T-helper 1 cell treated with Interleukin-12 subunit alpha and Interleukin-12 subunit beta and Interleukin-4 antibody, amounts not matched to agents 30 μg/mL and 1 μg/mL, for 36 hours (primary cell): ENCODE data around the gene PIK3AP1.
"Not testable (repeated sequence)": the region's sequence is repeated elsewhere in the genome, so short reads cannot be mapped to it uniquely, and the experiment has no call there.

Experiments
- H3K27ac Mint-ChIP-seq: one replicate; pipeline ENCODE4 v1.8.0; 2021; ENCODE audit warnings: mild to moderate bottlenecking, mixed read lengths
- H3K27me3 Mint-ChIP-seq: one replicate; pipeline ENCODE4 v1.8.0; 2021; ENCODE audit warnings: low read depth, mixed read lengths
- H3K36me3 Mint-ChIP-seq: one replicate; pipeline ENCODE4 v1.8.0; 2021; ENCODE audit warnings: low read depth, mixed read lengths
- H3K4me1 Mint-ChIP-seq: one replicate; pipeline ENCODE4 v1.8.0; 2021; ENCODE audit warnings: low read depth, mixed read lengths
- H3K4me3 Mint-ChIP-seq: one replicate; pipeline ENCODE4 v1.8.0; 2021; ENCODE audit warnings: mild to moderate bottlenecking, moderate library complexity, mixed read lengths
- H3K9me3 Mint-ChIP-seq: one replicate; pipeline ENCODE4 v1.8.0; 2021; ENCODE audit warnings: mixed read lengths

PIK3AP1 gene

DNA sequence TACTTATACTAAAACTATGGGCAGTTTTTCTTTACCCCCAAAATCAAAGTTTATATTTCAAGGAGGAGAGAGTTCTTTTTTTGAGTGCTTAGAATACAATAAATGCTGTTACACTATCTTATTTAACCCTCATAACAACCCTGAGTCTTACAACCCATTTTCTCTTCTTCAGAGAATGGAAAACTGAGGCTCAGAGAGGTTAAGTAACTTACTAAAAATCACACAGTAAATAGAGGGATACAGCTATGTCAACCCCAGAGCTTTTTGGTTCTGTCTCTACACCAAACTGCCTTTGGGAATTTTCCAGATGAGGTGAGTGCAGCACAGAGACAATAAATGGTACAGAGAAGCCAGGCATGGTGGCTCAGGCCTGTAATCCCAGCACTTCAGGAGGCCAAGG, 25.6 kb upstream of the PIK3AP1 start:
- H3K4me3 Mint-ChIP-seq = no peak overlapping the region
- no peaks in the 10 kb centered on the region for H3K9me3 Mint-ChIP-seq
- no peaks in the 10 kb centered on the region for H3K36me3 Mint-ChIP-seq

GRCh38 chr10:96743988-96744585, 23.8 kb upstream of the PIK3AP1 start:
- H3K36me3 Mint-ChIP-seq = no peaks in the 10 kb centered on the region
- no peak overlapping the region for H3K27ac Mint-ChIP-seq
- peaks cover 9% of the 10 kb centered on the region for H3K4me1 Mint-ChIP-seq
- no peak overlapping the region for H3K4me3 Mint-ChIP-seq
- no peaks in the 10 kb centered on the region for H3K9me3 Mint-ChIP-seq
- H3K27me3 Mint-ChIP-seq = peaks cover 4% of the 10 kb centered on the region

More for the DNA sequence above, 25.6 kb upstream of the PIK3AP1 start:
- Mint-ChIP-seq H3K27me3 (peaks cover 4% of the 10 kb centered on the region), H3K27ac (no peak overlapping the region), H3K4me1 (peaks cover 9% of the 10 kb centered on the region)

DNA sequence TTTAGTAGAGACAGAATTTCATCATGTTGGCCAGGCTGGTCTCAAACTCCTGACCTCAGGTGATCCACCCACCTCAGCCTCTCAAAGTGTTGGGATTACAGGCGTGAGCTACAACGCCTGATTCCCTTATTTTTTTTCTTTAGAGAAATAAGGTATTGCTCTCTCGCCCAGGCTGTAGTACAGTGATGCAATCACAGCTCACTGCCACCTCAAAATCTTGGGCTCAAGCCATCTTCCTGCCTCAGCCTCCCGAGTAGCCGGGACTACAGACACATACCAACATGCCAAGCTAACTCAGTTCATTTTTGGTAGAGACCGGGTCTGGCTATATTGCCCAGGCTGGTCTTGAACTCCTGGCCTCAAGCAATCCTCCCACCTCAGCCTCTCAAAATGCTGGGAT, 21.2 kb upstream of the PIK3AP1 start:
- not testable (repeated sequence) for H3K27me3 Mint-ChIP-seq, H3K27ac Mint-ChIP-seq, H3K4me3 Mint-ChIP-seq, H3K9me3 Mint-ChIP-seq, H3K36me3 Mint-ChIP-seq, H3K4me1 Mint-ChIP-seq

DNA sequence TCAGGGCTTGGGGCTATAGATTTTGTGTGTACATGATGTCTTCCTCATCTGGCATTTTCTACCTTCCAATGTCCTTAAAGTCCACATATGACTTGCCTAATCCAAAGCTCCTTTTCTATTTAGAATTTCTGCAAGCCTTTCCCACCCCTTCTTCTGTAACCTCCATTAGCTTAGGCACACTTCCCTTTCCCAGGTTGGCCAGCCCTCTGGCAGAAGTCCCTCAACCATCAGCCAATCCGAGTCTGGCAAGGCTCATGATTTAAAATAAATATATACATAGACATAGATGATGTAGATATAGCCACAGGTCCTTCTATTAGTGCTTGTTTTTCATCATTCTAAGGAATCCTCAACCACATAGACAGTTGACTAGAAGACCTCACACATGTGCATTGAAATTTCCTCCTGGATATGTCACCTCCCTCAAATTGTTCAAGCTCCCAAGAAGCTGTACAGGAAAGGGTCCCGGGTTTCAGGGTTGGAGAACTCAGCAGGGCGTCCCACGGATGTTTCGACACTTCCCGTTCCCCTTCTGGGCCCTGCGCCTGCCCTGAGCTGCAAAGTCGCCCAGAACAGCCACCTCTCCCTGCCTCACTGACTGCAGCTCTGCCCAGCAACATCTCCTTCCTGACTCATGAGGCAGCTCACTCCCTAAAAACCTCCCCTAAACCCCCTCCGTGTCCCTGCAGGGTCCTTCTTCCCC, 20.4 kb upstream of the PIK3AP1 start:
- Mint-ChIP-seq H3K4me1 (no peaks in the 10 kb centered on the region), H3K9me3 (no peaks in the 10 kb centered on the region), H3K36me3 (no peaks in the 10 kb centered on the region), H3K27me3 (peaks cover 7% of the 10 kb centered on the region), H3K4me3 (no peak overlapping the region), H3K27ac (no peak overlapping the region)

DNA sequence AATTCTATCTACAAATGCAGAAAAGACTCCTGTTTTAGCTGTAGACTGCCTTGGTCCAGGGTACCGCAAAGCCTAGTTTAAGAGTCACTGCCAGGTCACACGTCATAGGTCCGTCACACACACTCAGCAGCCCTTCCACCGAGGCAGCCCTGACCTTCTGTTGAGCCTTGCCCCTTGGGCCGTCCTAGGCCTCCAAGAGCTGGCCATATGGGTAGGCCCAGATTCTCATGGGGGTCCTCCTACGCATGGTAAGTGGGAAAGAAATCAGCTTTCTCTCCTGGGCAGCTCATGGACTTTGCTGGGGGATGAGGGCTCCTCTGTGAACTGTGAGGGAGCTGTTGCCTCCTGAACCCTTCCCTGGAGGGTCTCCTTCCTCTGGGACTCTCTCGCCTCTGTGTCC, 19.8 kb upstream of the PIK3AP1 start:
- Mint-ChIP-seq H3K9me3 (no peaks in the 10 kb centered on the region), H3K4me1 (no peaks in the 10 kb centered on the region), H3K4me3 (no peak overlapping the region), H3K27ac (no peak overlapping the region), H3K27me3 (peaks cover 4% of the 10 kb centered on the region), H3K36me3 (no peaks in the 10 kb centered on the region)

DNA sequence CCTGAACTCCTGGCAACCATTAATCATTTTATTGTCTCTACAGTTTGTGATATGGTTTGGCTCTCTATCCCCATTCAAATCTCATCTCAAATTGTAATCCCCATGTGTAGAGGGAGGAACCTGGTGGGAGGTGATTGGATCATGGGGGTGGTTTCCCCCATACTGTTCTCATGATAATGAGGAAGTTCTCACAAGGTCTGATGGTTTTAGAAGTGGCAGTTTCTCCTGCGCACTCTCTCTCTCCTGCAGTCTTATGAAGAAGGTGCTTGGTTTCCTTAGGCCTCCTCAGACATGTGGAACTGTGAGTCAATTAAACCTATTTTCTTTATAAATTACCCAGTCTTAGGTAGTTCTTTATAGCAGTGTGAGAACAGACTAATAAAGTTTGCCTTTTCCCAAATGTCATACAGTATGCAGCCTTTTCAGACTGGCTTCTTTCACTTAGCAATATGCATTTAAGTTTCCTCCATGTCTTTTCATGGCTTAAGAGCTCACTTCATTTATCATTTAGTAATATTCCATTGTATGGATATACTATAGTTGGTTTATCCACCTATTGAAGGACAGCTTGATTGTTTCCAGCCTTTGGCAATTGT, 17.1 kb upstream of the PIK3AP1 start:
- H3K27me3 Mint-ChIP-seq, H3K9me3 Mint-ChIP-seq, H3K4me1 Mint-ChIP-seq, H3K27ac Mint-ChIP-seq, H3K36me3 Mint-ChIP-seq, H3K4me3 Mint-ChIP-seq: not testable (repeated sequence)

GRCh38 chr10:96724621-96725020, 4.3 kb upstream of the PIK3AP1 start:
- peaks cover 19% of the 10 kb centered on the region for H3K27me3 Mint-ChIP-seq
- no peak overlapping the region for H3K27ac Mint-ChIP-seq
- H3K36me3 Mint-ChIP-seq = no peaks in the 10 kb centered on the region
- no peak overlapping the region for H3K4me3 Mint-ChIP-seq
- no peaks in the 10 kb centered on the region for H3K9me3 Mint-ChIP-seq
- H3K4me1 Mint-ChIP-seq = peaks cover 9% of the 10 kb centered on the region

- Mint-ChIP-seq H3K27me3 (peaks cover 17% of the 10 kb centered on the region), H3K4me1 (peaks cover 21% of the 10 kb centered on the region), H3K4me3 (peak overlapping the region; percentile 84), H3K27ac (peak overlapping the region; percentile 43), H3K9me3 (no peaks in the 10 kb centered on the region), H3K36me3 (no peaks in the 10 kb centered on the region)
Measured at GRCh38 chr10:96721207-96721572, 876 bp upstream of the PIK3AP1 start.

- Mint-ChIP-seq H3K36me3 (no peaks in the 10 kb centered on the region), H3K9me3 (no peaks in the 10 kb centered on the region), H3K27ac (peak overlapping the region; percentile 80), H3K4me3 (peak overlapping the region; percentile 90), H3K27me3 (peaks cover 17% of the 10 kb centered on the region), H3K4me1 (peaks cover 21% of the 10 kb centered on the region)
Measured at GRCh38 chr10:96719850-96720421, 378 bp downstream of the PIK3AP1 start.

- Mint-ChIP-seq H3K4me1 (peaks cover 21% of the 10 kb centered on the region), H3K4me3 (peak overlapping the region; percentile 90), H3K27ac (no peak overlapping the region), H3K36me3 (no peaks in the 10 kb centered on the region), H3K27me3 (peaks cover 17% of the 10 kb centered on the region), H3K9me3 (no peaks in the 10 kb centered on the region)
Measured at GRCh38 chr10:96719200-96719599, 1.1 kb downstream of the PIK3AP1 start.

DNA sequence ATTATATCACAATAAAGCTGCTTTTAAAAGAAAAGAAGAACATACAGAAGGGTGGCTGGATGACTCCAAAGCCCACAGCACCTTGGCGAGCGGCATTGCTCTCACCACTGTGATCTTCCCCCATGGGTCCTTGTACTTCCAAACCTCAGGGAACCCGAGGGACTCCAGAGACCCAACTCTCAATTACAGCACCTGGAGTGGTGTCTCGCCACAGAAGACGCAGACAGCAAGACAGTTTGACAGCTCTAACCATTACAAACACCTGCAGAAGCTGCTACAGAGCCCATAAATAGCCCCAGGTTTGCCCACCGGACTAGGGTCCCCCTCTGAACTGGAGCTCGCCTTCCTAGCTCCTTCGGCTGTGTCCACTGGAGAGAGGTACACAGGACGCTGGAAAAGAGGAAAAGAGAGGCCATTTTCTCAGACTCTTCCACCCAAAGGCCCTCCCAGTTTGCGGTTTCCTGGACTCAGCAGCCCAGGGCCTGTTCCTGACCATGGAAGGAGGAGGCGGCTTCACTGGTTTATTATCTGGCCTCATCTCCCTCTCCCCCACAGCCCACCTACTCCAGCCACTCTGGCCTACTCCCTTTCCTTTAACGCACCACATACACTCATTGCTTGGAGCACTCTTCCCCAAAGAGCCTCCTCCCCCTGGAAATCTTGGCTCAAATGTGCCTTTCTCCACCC, 1.9 kb downstream of the PIK3AP1 start:
- no peaks in the 10 kb centered on the region for H3K36me3 Mint-ChIP-seq
- H3K9me3 Mint-ChIP-seq = no peaks in the 10 kb centered on the region
- H3K27ac Mint-ChIP-seq = no peak overlapping the region
- H3K27me3 Mint-ChIP-seq = peaks cover 17% of the 10 kb centered on the region
- peaks cover 21% of the 10 kb centered on the region for H3K4me1 Mint-ChIP-seq
- peak overlapping the region; percentile 47 for H3K4me3 Mint-ChIP-seq

DNA sequence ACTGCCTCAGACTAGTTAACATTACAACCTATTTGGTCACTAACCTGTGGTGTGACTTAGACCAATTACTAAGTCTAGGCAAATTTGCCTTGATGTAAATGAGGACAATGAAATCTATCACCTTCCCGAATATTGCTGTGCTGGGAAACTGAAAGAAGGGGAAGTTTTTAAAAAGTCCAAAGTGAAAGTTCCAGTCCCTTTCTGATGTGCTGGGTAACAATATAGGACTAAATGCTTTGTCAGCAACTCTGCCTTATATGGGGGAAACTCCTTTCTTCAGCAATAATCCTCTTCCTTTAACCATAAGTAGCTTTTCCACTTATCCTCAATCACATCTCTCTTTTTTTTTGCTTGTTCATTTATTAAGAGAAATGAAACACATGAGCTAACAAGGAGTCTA, 3.9 kb downstream of the PIK3AP1 start:
- Mint-ChIP-seq H3K36me3 (no peaks in the 10 kb centered on the region), H3K4me3 (no peak overlapping the region), H3K4me1 (peaks cover 21% of the 10 kb centered on the region), H3K27ac (no peak overlapping the region), H3K27me3 (peaks cover 13% of the 10 kb centered on the region), H3K9me3 (no peaks in the 10 kb centered on the region)

DNA sequence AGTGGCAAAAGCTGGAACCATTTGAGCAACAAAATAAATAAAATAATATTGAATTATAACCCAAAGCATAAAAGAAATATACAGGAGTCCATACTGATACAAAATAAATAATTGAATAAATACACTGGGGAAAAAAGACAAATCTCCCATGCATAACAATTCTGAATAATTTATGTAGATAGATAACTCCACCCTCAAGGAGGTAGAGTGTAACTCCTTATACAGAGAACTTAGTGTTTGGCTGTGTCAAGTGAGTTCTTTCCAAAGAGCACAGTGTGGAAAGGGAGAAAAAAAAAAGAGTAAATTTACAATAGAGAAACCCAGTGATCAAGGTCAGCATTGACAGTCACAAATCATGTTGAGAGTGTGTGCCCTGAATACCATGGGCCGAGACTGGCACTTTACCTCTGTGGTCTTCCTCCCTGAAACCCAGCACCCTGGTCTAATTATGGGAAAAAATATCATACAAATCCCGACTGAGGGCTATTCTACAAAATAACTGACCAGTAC, 5.5 kb downstream of the PIK3AP1 start:
- H3K36me3 Mint-ChIP-seq = no peaks in the 10 kb centered on the region
- no peaks in the 10 kb centered on the region for H3K9me3 Mint-ChIP-seq
- H3K27ac Mint-ChIP-seq = no peak overlapping the region
- H3K27me3 Mint-ChIP-seq = peaks cover 4% of the 10 kb centered on the region
- no peak overlapping the region for H3K4me3 Mint-ChIP-seq
- peaks cover 12% of the 10 kb centered on the region for H3K4me1 Mint-ChIP-seq

DNA sequence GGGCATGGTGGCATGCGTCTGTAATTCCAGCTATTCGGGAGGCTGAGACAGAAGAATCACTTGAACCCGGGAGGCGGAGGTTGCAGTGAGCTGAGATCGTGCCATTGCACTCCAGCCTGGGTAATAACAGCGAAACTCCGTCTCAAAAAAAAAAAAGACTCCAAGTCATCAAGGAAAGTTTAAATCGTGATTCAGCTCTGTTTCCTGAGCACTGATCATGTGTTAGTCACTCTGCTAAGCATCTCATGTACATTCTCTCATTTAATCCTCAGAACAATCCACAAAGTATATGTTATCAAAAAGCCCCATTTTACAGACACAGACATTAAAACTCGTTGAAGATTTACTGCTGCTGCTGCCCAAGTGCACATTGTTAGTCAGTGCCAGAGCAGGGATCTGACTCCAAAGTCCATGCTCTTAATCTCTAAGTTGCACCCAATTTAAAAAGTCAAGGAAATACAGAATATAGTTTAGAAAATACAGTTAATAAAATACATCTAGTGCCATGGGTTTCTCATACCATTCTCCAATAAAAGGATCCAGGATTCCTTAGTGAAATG, 6.2 kb downstream of the PIK3AP1 start:
- Mint-ChIP-seq H3K27me3 (no peaks in the 10 kb centered on the region), H3K27ac (no peak overlapping the region), H3K4me3 (no peak overlapping the region), H3K4me1 (peaks cover 8% of the 10 kb centered on the region), H3K36me3 (no peaks in the 10 kb centered on the region), H3K9me3 (no peaks in the 10 kb centered on the region)
